GM23338 (cell line): ENCODE results near the gene ZNF804B. TPM values are rescaled to one million over a fixed set of nuclear protein-coding genes. Genes with fewer than 3 reads are reported as not detected.

Experiments
- ATAC-seq: fragments of 200-7000 bp; cut with Tn5 transposase; 3 replicates; pipeline ENCODE4 v1.9.1; 2020
- DNase-seq: peaks from one replicate; pipeline ENCODE4 v3.0.0-alpha.2; 2015; ENCODE audit warnings: low spot score
- H2AFZ ChIP-seq: fragments of 200-600 bp; sonication (generic); 2 replicates; pipeline ENCODE4 v1.8.0; 2016; ENCODE audit warnings: antibody characterized with exemption, mild to moderate bottlenecking, moderate library complexity
- H3F3A ChIP-seq: fragments of 200-600 bp; sonication (generic); replicated peaks from 2 replicates; pipeline ENCODE4 v1.8.0; 2017; ENCODE audit warnings: antibody characterized with exemption, mixed run types, low read depth
- H3K27ac ChIP-seq: fragments of 200-600 bp; sonication (generic); 2 replicates; pipeline ENCODE4 v1.6.1; 2016; ENCODE audit warnings: low read depth
- H3K27me3 ChIP-seq: fragments of 200-600 bp; sonication (generic); 2 replicates; pipeline ENCODE4 v1.8.0; 2016; ENCODE audit warnings: mild to moderate bottlenecking, mixed run types, moderate library complexity; ENCODE audit not compliant: insufficient read depth
- H3K36me3 ChIP-seq: fragments of 200-600 bp; sonication (generic); 2 replicates; pipeline ENCODE4 v1.8.0; 2016; ENCODE audit warnings: mild to moderate bottlenecking; ENCODE audit not compliant: insufficient read depth
- H3K4me1 ChIP-seq: fragments of 200-600 bp; sonication (generic); 2 replicates; pipeline ENCODE4 v1.8.0; 2016; ENCODE audit warnings: mild to moderate bottlenecking, moderate library complexity; ENCODE audit not compliant: insufficient read depth
- H3K4me2 ChIP-seq: fragments of 200-600 bp; sonication (generic); 2 replicates; pipeline ENCODE4 v1.7.1; 2017; ENCODE audit warnings: mixed run types
- H3K4me3 ChIP-seq: fragments of 200-600 bp; sonication (generic); 2 replicates; pipeline ENCODE4 v1.6.1; 2016; ENCODE audit warnings: mixed run types
- H3K79me2 ChIP-seq: fragments of 200-600 bp; sonication (generic); replicated peaks from 2 replicates; pipeline ENCODE4 v1.8.0; 2017; ENCODE audit warnings: mild to moderate bottlenecking; ENCODE audit not compliant: insufficient read depth
- H3K9me2 ChIP-seq: fragments of 200-600 bp; sonication (generic); 2 replicates; pipeline ENCODE4 v1.8.0; 2017; ENCODE audit not compliant: insufficient read depth
- H4K20me1 ChIP-seq: fragments of 200-600 bp; sonication (generic); replicated peaks from 2 replicates; pipeline ENCODE4 v1.8.0; 2017; ENCODE audit warnings: mild to moderate bottlenecking; ENCODE audit not compliant: insufficient read depth
- H3K27ac Mint-ChIP-seq: 2 replicates; pipeline ENCODE4 v1.8.0; 2020; ENCODE audit warnings: inconsistent platforms, mild to moderate bottlenecking, moderate library complexity, mixed read lengths
- H3K27me3 Mint-ChIP-seq: 3 replicates; pipeline ENCODE4 v1.8.0; 2022; ENCODE audit warnings: low read depth, mild to moderate bottlenecking, moderate library complexity, mixed read lengths, inconsistent platforms; ENCODE audit not compliant: insufficient read depth, poor library complexity
- H3K36me3 Mint-ChIP-seq: 3 replicates; pipeline ENCODE4 v1.8.0; 2021; ENCODE audit warnings: low read depth, mild to moderate bottlenecking, inconsistent platforms, moderate library complexity, mixed read lengths
- H3K4me1 Mint-ChIP-seq: 3 replicates; pipeline ENCODE4 v1.8.0; 2020; ENCODE audit warnings: mild to moderate bottlenecking, inconsistent platforms, mixed read lengths
- H3K4me3 Mint-ChIP-seq: 3 replicates; pipeline ENCODE4 v1.8.0; 2021; ENCODE audit warnings: moderate library complexity, mild to moderate bottlenecking, inconsistent platforms, mixed read lengths
- H3K9me3 Mint-ChIP-seq: 3 replicates; pipeline ENCODE4 v1.8.0; 2020; ENCODE audit warnings: moderate library complexity, mild to moderate bottlenecking, inconsistent platforms, mixed read lengths
- EZH2 ChIP-seq: fragments of 200-600 bp; sonication (generic); IDR thresholded peaks from one replicate; pipeline ENCODE4 v1.8.0; 2017; ENCODE audit warnings: antibody characterized with exemption, mild to moderate bottlenecking, low read depth; ENCODE audit not compliant: unreplicated experiment
- EZH2phosphoT487 ChIP-seq: fragments of 200-600 bp; sonication (generic); IDR thresholded peaks from one replicate; pipeline ENCODE4 v1.8.1; 2018; ENCODE audit warnings: antibody characterized with exemption; ENCODE audit not compliant: unreplicated experiment
- JUNB ChIP-seq: IDR thresholded peaks from one replicate; pipeline ENCODE4 v1.6.1; 2016; ENCODE audit warnings: antibody characterized with exemption; ENCODE audit not compliant: unreplicated experiment
- NANOG ChIP-seq: IDR thresholded peaks from 2 replicates; pipeline ENCODE4 v1.6.1; 2016; ENCODE audit warnings: antibody characterized with exemption, borderline replicate concordance
- POLR2AphosphoS5 ChIP-seq: IDR thresholded peaks from 2 replicates; pipeline ENCODE4 v1.6.1; 2016; ENCODE audit warnings: antibody characterized with exemption, low read depth
- STAT1 ChIP-seq: IDR thresholded peaks from one replicate; pipeline ENCODE4 v1.6.1; 2016; ENCODE audit warnings: antibody characterized with exemption; ENCODE audit not compliant: unreplicated experiment
- ZNF114 ChIP-seq: fragments of 250-450 bp; sonication (Bioruptor Pico); IDR thresholded peaks from 2 replicates; pipeline ENCODE4 v1.5.0; 2020; ENCODE audit warnings: mild to moderate bottlenecking, moderate library complexity
- ZNF331 ChIP-seq: fragments of 250-450 bp; sonication (Bioruptor Pico); IDR thresholded peaks from 2 replicates; pipeline ENCODE4 v1.5.0; 2020; ENCODE audit warnings: low read depth, mild to moderate bottlenecking, moderate library complexity
- ZNF462 ChIP-seq: fragments of 250-450 bp; sonication (Bioruptor Pico); IDR thresholded peaks from 2 replicates; pipeline ENCODE4 v1.5.0; 2020; ENCODE audit warnings: mild to moderate bottlenecking, moderate library complexity
- polyA plus RNA-seq: library from polyadenylated mRNA; unstranded; fragments of >200 nt; fragmentation: Nextera tagmentation; extraction: Ambion mirVana; gene quantifications from 2 replicates; pipeline ENCODE4 v1.2.1, GENCODE V29; 2016
- total RNA-seq: library from RNA; depleted of rRNA; stranded (reverse); fragments of >200 nt; shearing (Covaris generic); gene quantifications from 2 replicates; pipeline ENCODE4 v1.2.3, GENCODE V29; 2014
- TF ChIP-seq, protein P1 (sequence below): IDR thresholded peaks from one replicate; pipeline ENCODE4 v1.6.1; 2018; ENCODE audit warnings: antibody characterized with exemption; ENCODE audit not compliant: unreplicated experiment
- TF ChIP-seq, protein P2 (sequence below): IDR thresholded peaks from 2 replicates; pipeline ENCODE4 v1.6.1; 2016; ENCODE audit warnings: antibody characterized with exemption

ZNF804B gene
- total and polyA plus RNA-seq, 2 experiments from 2014 or later, result not detected

DNA sequence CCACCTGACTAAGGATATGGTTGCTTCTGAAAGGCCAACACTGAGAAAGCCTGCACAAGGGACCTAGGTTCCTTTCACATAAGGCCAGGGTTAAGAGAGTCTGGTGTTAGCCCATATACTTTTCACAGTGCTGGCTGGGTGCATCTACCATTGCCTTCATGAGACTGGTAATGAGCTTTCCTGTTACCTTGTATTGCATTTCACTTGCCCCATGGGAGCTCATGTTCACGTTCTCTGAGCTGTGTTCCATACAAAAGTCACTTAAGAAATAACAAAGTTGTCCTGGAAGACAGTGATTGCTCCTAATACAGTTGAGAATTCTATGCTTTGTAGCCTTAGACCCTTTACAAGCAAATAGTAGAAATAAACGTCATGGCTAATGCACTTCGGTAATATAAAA lies 373.9 kb downstream of the ZNF804B start (continued):
- TF ChIP-seq, protein P1, sequence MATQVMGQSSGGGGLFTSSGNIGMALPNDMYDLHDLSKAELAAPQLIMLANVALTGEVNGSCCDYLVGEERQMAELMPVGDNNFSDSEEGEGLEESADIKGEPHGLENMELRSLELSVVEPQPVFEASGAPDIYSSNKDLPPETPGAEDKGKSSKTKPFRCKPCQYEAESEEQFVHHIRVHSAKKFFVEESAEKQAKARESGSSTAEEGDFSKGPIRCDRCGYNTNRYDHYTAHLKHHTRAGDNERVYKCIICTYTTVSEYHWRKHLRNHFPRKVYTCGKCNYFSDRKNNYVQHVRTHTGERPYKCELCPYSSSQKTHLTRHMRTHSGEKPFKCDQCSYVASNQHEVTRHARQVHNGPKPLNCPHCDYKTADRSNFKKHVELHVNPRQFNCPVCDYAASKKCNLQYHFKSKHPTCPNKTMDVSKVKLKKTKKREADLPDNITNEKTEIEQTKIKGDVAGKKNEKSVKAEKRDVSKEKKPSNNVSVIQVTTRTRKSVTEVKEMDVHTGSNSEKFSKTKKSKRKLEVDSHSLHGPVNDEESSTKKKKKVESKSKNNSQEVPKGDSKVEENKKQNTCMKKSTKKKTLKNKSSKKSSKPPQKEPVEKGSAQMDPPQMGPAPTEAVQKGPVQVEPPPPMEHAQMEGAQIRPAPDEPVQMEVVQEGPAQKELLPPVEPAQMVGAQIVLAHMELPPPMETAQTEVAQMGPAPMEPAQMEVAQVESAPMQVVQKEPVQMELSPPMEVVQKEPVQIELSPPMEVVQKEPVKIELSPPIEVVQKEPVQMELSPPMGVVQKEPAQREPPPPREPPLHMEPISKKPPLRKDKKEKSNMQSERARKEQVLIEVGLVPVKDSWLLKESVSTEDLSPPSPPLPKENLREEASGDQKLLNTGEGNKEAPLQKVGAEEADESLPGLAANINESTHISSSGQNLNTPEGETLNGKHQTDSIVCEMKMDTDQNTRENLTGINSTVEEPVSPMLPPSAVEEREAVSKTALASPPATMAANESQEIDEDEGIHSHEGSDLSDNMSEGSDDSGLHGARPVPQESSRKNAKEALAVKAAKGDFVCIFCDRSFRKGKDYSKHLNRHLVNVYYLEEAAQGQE, result no peak

- no peak for DNase-seq
- TF ChIP-seq JUNB (no peak), ZNF331 (no peak), EZH2 (no peak), POLR2AphosphoS5 (no peak), EZH2phosphoT487 (no peak), ZNF462 (CRISPR knock-in tag) (no peak), ZNF114 (CRISPR knock-in tag) (no peak), STAT1 (no peak), NANOG (no peak)
- TF ChIP-seq, protein P2, sequence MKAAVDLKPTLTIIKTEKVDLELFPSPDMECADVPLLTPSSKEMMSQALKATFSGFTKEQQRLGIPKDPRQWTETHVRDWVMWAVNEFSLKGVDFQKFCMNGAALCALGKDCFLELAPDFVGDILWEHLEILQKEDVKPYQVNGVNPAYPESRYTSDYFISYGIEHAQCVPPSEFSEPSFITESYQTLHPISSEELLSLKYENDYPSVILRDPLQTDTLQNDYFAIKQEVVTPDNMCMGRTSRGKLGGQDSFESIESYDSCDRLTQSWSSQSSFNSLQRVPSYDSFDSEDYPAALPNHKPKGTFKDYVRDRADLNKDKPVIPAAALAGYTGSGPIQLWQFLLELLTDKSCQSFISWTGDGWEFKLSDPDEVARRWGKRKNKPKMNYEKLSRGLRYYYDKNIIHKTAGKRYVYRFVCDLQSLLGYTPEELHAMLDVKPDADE, result no peak
- TF ChIP-seq, protein P1, result no peak
Observed at GRCh38 chr7:89133819-89134218, 374.3 kb downstream of the ZNF804B start.

More at GRCh38 chr7:89133819-89134218, 374.3 kb downstream of the ZNF804B start:
- no peaks in the 10 kb centered on the region for H3K27me3 Mint-ChIP-seq
- no peak for ATAC-seq
- peaks cover 6% of the 10 kb centered on the region for H3K4me1 Mint-ChIP-seq
- Histone ChIP-seq H4K20me1 (no peaks in the 10 kb centered on the region), H3K27me3 (no peaks in the 10 kb centered on the region), H3K4me1 (no peaks in the 10 kb centered on the region; the same call in 1 of the 2 replicates), H3K4me3 (no peak overlapping the region), H3K79me2 (no peaks in the 10 kb centered on the region), H2AFZ (no peak overlapping the region), H3K27ac (no peak overlapping the region), H3K36me3 (no peaks in the 10 kb centered on the region), H3K9me2 (peaks cover 3% of the 10 kb centered on the region; the same call in 1 of the 2 replicates), H3K4me2 (no peak overlapping the region), H3F3A (no peaks in the 10 kb centered on the region)
- H3K4me3 Mint-ChIP-seq, result no peak overlapping the region
- H3K9me3 Mint-ChIP-seq, result peaks cover 4% of the 10 kb centered on the region; the same call in 1 of the 3 replicates
- no peaks in the 10 kb centered on the region; the same call in 2 of the 3 replicates for H3K36me3 Mint-ChIP-seq
- no peak overlapping the region for H3K27ac Mint-ChIP-seq
